Measurements from ENCODE around the gene DCBLD1.

Gene DCBLD1

GRCh38 chr6:117484052-117484646 is 1.7 kb downstream of the DCBLD1 start:
- no peaks in the 10 kb centered on the region for H3K79me2 ChIP-seq (ENCODE audit: insufficient read depth, low read length)

DNA sequence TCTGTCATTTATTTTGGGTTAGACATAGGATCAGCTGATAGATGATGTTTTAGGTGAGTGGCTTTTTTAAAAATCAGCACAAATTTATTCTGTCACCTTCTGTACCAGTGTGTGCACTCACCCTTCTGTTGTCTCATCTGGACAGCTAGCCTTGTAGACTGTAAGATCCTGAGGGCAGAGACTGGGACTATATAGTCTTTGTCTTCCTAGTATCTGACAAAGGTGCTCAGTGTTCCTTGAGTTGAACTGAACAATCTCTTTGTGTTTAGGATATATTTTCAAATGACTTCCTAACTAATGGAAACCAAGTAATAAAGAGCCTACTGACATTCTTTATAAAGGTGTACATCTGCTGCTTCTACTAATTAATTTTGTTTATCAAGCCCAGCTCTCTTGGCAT is 3.0 kb downstream of the DCBLD1 start:
- Histone ChIP-seq H3K79me2 (ENCODE audit: insufficient read depth, low read length) (no peaks in the 10 kb centered on the region), H3K4me3 (ENCODE audit: low read length, poor library complexity, severe bottlenecking) (no peak overlapping the region), H3F3A (ENCODE audit: low read depth) (no peaks in the 10 kb centered on the region), H3K4me1 (ENCODE audit: insufficient read depth, low read length, poor library complexity, severe bottlenecking) (no peaks in the 10 kb centered on the region), H2AFZ (ENCODE audit: low read length) (no peak overlapping the region), H4K20me1 (ENCODE audit: insufficient read depth, low read length, poor library complexity, severe bottlenecking) (no peaks in the 10 kb centered on the region), H3K4me2 (ENCODE audit: low read depth, low read length, poor library complexity, severe bottlenecking) (no peak overlapping the region), H3K36me3 (ENCODE audit: insufficient read depth, low read length) (no peaks in the 10 kb centered on the region), H3K9me3 (ENCODE audit: insufficient read depth, low read depth, low read length) (no peaks in the 10 kb centered on the region), H3K27me3 (ENCODE audit: insufficient read depth, low read length, poor library complexity, severe bottlenecking) (no peaks in the 10 kb centered on the region), H3K9ac (ENCODE audit: low read depth, low read length, poor library complexity, severe bottlenecking) (no peak overlapping the region), H3K9me2 (replicated peaks; ENCODE audit: low read depth, low read length) (no peaks in the 10 kb centered on the region)
- TF ChIP-seq CTCF (conservative IDR thresholded peaks at IDR 0.05; ENCODE audit: low read length) = no peak
- no peak for TF ChIP-seq EZH2phosphoT487 (IDR thresholded peaks at IDR 0.05; ENCODE audit: borderline replicate concordance)

More at GRCh38 chr6:117484052-117484646, 1.7 kb downstream of the DCBLD1 start:
- H3K4me2 ChIP-seq (ENCODE audit: low read depth, low read length, poor library complexity, severe bottlenecking) = no peak overlapping the region
- no peaks in the 10 kb centered on the region for H3K36me3 ChIP-seq (ENCODE audit: insufficient read depth, low read length)
- TF ChIP-seq EZH2phosphoT487 (IDR thresholded peaks at IDR 0.05; ENCODE audit: borderline replicate concordance) (no peak), CTCF (conservative IDR thresholded peaks at IDR 0.05; ENCODE audit: low read length) (no peak)
- no peaks in the 10 kb centered on the region for H3K9me3 ChIP-seq (ENCODE audit: insufficient read depth, low read depth, low read length)
- H3K27me3 ChIP-seq (ENCODE audit: insufficient read depth, low read length, poor library complexity, severe bottlenecking) = no peaks in the 10 kb centered on the region
- H4K20me1 ChIP-seq (ENCODE audit: insufficient read depth, low read length, poor library complexity, severe bottlenecking) = no peaks in the 10 kb centered on the region
- H3K9ac ChIP-seq (ENCODE audit: low read depth, low read length, poor library complexity, severe bottlenecking) = no peak overlapping the region
- H3K4me3 ChIP-seq (ENCODE audit: low read length, poor library complexity, severe bottlenecking) = no peak overlapping the region
- no peaks in the 10 kb centered on the region for H3K4me1 ChIP-seq (ENCODE audit: insufficient read depth, low read length, poor library complexity, severe bottlenecking)
- no peaks in the 10 kb centered on the region for H3F3A ChIP-seq (ENCODE audit: low read depth)
- H3K9me2 ChIP-seq (replicated peaks; ENCODE audit: low read depth, low read length) = no peaks in the 10 kb centered on the region
- no peak overlapping the region for H2AFZ ChIP-seq (ENCODE audit: low read length)

GRCh38 chr6:117487821-117488220 is 5.3 kb downstream of the DCBLD1 start:
- Histone ChIP-seq H3K9ac (ENCODE audit: low read depth, low read length, poor library complexity, severe bottlenecking) (no peak overlapping the region), H3K36me3 (ENCODE audit: insufficient read depth, low read length) (no peaks in the 10 kb centered on the region), H3K4me2 (ENCODE audit: low read depth, low read length, poor library complexity, severe bottlenecking) (no peak overlapping the region), H3K9me3 (ENCODE audit: insufficient read depth, low read depth, low read length) (no peaks in the 10 kb centered on the region), H2AFZ (ENCODE audit: low read length) (no peak overlapping the region), H4K20me1 (ENCODE audit: insufficient read depth, low read length, poor library complexity, severe bottlenecking) (no peaks in the 10 kb centered on the region), H3K9me2 (replicated peaks; ENCODE audit: low read depth, low read length) (no peaks in the 10 kb centered on the region), H3K4me3 (ENCODE audit: low read length, poor library complexity, severe bottlenecking) (no peak overlapping the region), H3K79me2 (ENCODE audit: insufficient read depth, low read length) (no peaks in the 10 kb centered on the region), H3K4me1 (ENCODE audit: insufficient read depth, low read length, poor library complexity, severe bottlenecking) (no peaks in the 10 kb centered on the region), H3F3A (ENCODE audit: low read depth) (no peaks in the 10 kb centered on the region), H3K27me3 (ENCODE audit: insufficient read depth, low read length, poor library complexity, severe bottlenecking) (no peaks in the 10 kb centered on the region)
- no peak for TF ChIP-seq EZH2phosphoT487 (IDR thresholded peaks at IDR 0.05; ENCODE audit: borderline replicate concordance)
- no peak for TF ChIP-seq CTCF (conservative IDR thresholded peaks at IDR 0.05; ENCODE audit: low read length)

Data from Loucy (cell line).